HCT116 (cell line): ENCODE data around the gene ZNF287.

Experiments used
- CEBPB ChIP-seq: IDR thresholded peaks from 2 replicates; pipeline ENCODE4 v1.6.1; 2012; ENCODE audit warnings: low read depth
- POLR2A ChIP-seq: IDR thresholded peaks from 2 replicates; pipeline ENCODE4 v1.7.0; 2011; ENCODE audit warnings: borderline replicate concordance; ENCODE audit not compliant: insufficient read depth, insufficient read length; ENCODE audit errors: extremely low read depth
- SIN3A ChIP-seq: IDR thresholded peaks from 2 replicates; pipeline ENCODE4 v1.6.1; 2012; ENCODE audit warnings: low read depth
- SP1 ChIP-seq: IDR thresholded peaks from 2 replicates; pipeline ENCODE4 v1.6.1; 2012; ENCODE audit warnings: low read depth
- YY1 ChIP-seq: IDR thresholded peaks from 2 replicates; pipeline ENCODE4 v1.6.1; 2011; ENCODE audit warnings: low read length, low read depth, moderate library complexity, mild to moderate bottlenecking; ENCODE audit not compliant: insufficient replicate concordance; ENCODE audit errors: extremely low read depth
- ZFX ChIP-seq: fragments of 450-650 bp; IDR thresholded peaks from 2 replicates; pipeline ENCODE4 v1.6.1; 2017
- TF ChIP-seq, protein P1 (sequence below): IDR thresholded peaks from 2 replicates; pipeline ENCODE4 v1.6.1; 2012
- TF ChIP-seq, protein P2 (sequence below), 3 experiments: fragments of 200-600 bp in 1 of 3; sonication (generic) in 1 of 3; IDR thresholded peaks in 2 of 3; conservative IDR thresholded peaks in 1 of 3; 2 replicates each; pipeline ENCODE4 v1.5.1; 2012 to 2017; ENCODE audit warnings: low read depth in 2 of 3, low read length in 2 of 3, antibody characterized with exemption in 1 of 3, borderline replicate concordance in 1 of 3, control low read depth in 1 of 3, mild to moderate bottlenecking in 1 of 3, mixed read lengths in 1 of 3, mixed run types in 1 of 3, moderate library complexity in 1 of 3; ENCODE audit not compliant: insufficient read depth in 1 of 3
- TF ChIP-seq, protein P3 (sequence below): IDR thresholded peaks from 2 replicates; pipeline ENCODE4 v1.6.1; 2012; ENCODE audit warnings: low read depth

DNA sequence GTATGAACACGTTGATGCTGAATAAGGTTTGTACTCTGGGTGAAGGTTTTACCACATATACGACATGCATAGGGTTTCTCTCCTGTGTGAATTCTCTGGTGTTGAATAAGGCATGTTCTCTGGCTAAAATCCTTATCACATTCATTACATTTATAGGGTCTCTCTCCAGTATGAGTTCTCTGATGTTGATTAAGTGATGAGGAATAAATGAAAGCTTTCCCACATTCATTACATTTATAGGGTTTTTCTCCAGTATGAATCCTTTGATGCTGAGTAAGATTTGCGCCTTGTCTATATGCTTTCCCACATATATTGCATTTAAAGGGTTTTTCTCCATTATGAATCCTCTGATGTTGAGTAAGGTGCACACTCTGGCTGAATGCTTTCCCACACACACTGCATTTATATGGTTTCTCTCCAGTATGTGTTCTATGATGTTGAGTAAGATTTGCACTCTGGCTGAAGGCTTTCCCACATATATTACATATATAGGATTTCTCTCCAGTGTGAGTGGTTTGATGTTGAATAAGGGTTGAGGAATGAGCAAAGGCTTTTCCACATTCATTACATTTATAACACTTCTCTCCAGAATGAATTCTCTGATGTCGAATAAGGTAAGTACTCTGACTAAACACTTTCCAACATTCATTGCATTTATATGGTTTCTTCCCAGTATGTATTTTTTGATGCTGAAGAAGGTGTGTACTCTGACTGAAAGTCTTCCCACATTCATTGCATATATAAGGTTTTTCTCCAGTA is 16.9 kb downstream of the ZNF287 start:
- TF ChIP-seq, protein P1, sequence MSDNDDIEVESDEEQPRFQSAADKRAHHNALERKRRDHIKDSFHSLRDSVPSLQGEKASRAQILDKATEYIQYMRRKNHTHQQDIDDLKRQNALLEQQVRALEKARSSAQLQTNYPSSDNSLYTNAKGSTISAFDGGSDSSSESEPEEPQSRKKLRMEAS: no peak
- TF ChIP-seq SIN3A (no peak), SP1 (no peak), CEBPB (no peak), ZFX (no peak), POLR2A (no peak), YY1 (no peak)
- TF ChIP-seq, protein P2, sequence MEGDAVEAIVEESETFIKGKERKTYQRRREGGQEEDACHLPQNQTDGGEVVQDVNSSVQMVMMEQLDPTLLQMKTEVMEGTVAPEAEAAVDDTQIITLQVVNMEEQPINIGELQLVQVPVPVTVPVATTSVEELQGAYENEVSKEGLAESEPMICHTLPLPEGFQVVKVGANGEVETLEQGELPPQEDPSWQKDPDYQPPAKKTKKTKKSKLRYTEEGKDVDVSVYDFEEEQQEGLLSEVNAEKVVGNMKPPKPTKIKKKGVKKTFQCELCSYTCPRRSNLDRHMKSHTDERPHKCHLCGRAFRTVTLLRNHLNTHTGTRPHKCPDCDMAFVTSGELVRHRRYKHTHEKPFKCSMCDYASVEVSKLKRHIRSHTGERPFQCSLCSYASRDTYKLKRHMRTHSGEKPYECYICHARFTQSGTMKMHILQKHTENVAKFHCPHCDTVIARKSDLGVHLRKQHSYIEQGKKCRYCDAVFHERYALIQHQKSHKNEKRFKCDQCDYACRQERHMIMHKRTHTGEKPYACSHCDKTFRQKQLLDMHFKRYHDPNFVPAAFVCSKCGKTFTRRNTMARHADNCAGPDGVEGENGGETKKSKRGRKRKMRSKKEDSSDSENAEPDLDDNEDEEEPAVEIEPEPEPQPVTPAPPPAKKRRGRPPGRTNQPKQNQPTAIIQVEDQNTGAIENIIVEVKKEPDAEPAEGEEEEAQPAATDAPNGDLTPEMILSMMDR (IDR thresholded peaks at IDR 0.05 in 2 of 3, conservative IDR thresholded peaks at IDR 0.05 in 1 of 3; ENCODE audit: borderline replicate concordance in 1 of 3, insufficient read depth in 1 of 3, low read depth in 2 of 3, low read length in 2 of 3): no peak
- TF ChIP-seq, protein P3, sequence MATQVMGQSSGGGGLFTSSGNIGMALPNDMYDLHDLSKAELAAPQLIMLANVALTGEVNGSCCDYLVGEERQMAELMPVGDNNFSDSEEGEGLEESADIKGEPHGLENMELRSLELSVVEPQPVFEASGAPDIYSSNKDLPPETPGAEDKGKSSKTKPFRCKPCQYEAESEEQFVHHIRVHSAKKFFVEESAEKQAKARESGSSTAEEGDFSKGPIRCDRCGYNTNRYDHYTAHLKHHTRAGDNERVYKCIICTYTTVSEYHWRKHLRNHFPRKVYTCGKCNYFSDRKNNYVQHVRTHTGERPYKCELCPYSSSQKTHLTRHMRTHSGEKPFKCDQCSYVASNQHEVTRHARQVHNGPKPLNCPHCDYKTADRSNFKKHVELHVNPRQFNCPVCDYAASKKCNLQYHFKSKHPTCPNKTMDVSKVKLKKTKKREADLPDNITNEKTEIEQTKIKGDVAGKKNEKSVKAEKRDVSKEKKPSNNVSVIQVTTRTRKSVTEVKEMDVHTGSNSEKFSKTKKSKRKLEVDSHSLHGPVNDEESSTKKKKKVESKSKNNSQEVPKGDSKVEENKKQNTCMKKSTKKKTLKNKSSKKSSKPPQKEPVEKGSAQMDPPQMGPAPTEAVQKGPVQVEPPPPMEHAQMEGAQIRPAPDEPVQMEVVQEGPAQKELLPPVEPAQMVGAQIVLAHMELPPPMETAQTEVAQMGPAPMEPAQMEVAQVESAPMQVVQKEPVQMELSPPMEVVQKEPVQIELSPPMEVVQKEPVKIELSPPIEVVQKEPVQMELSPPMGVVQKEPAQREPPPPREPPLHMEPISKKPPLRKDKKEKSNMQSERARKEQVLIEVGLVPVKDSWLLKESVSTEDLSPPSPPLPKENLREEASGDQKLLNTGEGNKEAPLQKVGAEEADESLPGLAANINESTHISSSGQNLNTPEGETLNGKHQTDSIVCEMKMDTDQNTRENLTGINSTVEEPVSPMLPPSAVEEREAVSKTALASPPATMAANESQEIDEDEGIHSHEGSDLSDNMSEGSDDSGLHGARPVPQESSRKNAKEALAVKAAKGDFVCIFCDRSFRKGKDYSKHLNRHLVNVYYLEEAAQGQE: no peak
